ENCODE measurements around the gene ERFE. TPM values are rescaled to one million over a fixed set of nuclear protein-coding genes. Genes with fewer than 3 reads are reported as not detected.

ERFE gene
- total RNA-seq, 1 donor from 2014 or later = not detected

DNA sequence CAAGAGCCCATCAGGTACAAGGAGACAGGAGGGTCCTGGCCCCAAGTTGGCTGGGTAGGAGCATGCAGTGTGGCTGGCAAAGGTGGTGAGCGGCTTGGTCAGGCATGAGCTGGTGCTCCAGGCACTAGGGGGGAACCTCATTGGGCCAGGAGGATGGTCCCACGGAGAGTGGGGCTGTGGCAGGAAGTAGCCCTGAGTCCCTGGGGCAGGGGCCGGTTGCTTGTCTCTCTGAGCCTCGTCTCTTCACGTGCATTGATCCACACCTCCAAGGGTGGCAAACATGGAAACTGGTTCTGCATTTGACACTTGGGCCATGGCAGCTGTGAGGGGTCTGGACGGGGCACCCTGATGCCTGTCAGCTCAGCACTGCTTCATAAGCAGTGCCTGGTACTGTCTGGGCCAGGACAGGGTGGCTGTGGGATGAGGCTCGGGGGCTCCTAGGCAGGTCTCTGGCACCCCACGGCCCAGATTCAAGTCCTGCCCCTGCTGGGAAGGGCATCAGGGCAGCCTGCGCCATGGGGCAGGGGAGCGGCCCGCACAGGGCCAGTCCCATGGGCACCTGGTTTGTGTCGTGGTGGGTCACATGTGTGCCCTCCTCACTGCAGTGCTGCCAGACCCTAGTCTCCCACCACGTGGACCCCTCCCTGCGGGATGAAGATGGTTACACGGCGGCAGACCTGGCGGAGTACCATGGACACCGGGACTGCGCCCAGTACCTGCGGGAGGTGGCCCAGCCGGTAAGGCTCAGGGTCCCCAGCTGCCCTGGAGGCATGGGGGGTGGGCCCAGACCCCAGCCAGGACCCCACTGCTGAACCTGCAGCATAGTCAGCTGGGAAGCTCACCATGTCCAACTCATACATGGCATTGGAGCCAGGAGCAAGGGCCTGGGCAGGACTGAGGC, 42.2 kb upstream of the ERFE start:
- no peaks in the 10 kb centered on the region for H3K9me3 ChIP-seq
- peaks cover 32% of the 10 kb centered on the region for H3K27me3 ChIP-seq (ENCODE audit: low read depth)
- no peak overlapping the region for H3K27ac ChIP-seq
- ATAC-seq (peak in 1 of 2 donors; percentile 9), DNase-seq (peak; percentile 33)
- H3K4me3 ChIP-seq = no peak overlapping the region
- H3K36me3 ChIP-seq = no peaks in the 10 kb centered on the region
- TF ChIP-seq, protein P1, sequence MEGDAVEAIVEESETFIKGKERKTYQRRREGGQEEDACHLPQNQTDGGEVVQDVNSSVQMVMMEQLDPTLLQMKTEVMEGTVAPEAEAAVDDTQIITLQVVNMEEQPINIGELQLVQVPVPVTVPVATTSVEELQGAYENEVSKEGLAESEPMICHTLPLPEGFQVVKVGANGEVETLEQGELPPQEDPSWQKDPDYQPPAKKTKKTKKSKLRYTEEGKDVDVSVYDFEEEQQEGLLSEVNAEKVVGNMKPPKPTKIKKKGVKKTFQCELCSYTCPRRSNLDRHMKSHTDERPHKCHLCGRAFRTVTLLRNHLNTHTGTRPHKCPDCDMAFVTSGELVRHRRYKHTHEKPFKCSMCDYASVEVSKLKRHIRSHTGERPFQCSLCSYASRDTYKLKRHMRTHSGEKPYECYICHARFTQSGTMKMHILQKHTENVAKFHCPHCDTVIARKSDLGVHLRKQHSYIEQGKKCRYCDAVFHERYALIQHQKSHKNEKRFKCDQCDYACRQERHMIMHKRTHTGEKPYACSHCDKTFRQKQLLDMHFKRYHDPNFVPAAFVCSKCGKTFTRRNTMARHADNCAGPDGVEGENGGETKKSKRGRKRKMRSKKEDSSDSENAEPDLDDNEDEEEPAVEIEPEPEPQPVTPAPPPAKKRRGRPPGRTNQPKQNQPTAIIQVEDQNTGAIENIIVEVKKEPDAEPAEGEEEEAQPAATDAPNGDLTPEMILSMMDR (IDR thresholded peaks at IDR 0.05) = no peak
- no peaks in the 10 kb centered on the region for H3K4me1 ChIP-seq
- intact Hi-C loops (cut with DNase I) = no loop called here

GRCh38 chr2:238117199-238118154, 41.3 kb upstream of the ERFE start:
- peak in 1 of 2 donors; percentile 6 for ATAC-seq
- TF ChIP-seq, protein P1 (IDR thresholded peaks at IDR 0.05) = no peak

GRCh38 chr2:238119756-238120462, 38.9 kb upstream of the ERFE start:
- Histone ChIP-seq H3K36me3 (no peaks in the 10 kb centered on the region), H3K9me3 (no peaks in the 10 kb centered on the region), H3K27me3 (ENCODE audit: low read depth) (peaks cover 32% of the 10 kb centered on the region), H3K27ac (no peak overlapping the region), H3K4me3 (no peak overlapping the region), H3K4me1 (no peaks in the 10 kb centered on the region)
- TF ChIP-seq, protein P1 (IDR thresholded peaks at IDR 0.05) = no peak
- peak; percentile 24 for DNase-seq
- ATAC-seq = no peak
- intact Hi-C loops (cut with DNase I) = no loop called here

More at GRCh38 chr2:238117199-238118154, 41.3 kb upstream of the ERFE start:
- H3K9me3 ChIP-seq = no peaks in the 10 kb centered on the region
- no peak overlapping the region for H3K4me3 ChIP-seq
- no peaks in the 10 kb centered on the region for H3K36me3 ChIP-seq
- no peak overlapping the region for H3K27ac ChIP-seq
- intact Hi-C loops (cut with DNase I) = no loop called here
- peaks cover 32% of the 10 kb centered on the region for H3K27me3 ChIP-seq (ENCODE audit: low read depth)
- no peak for DNase-seq
- H3K4me1 ChIP-seq = no peaks in the 10 kb centered on the region

GRCh38 chr2:238120463-238121298, 38.1 kb upstream of the ERFE start:
- H3K27ac ChIP-seq = no peak overlapping the region
- intact Hi-C loops (cut with DNase I) = no loop called here
- no peak overlapping the region for H3K4me3 ChIP-seq
- H3K9me3 ChIP-seq = no peaks in the 10 kb centered on the region
- H3K27me3 ChIP-seq (ENCODE audit: low read depth) = peaks cover 25% of the 10 kb centered on the region
- no peaks in the 10 kb centered on the region for H3K36me3 ChIP-seq
- DNase-seq (peak; percentile 39), ATAC-seq (no peak)
- no peaks in the 10 kb centered on the region for H3K4me1 ChIP-seq
- TF ChIP-seq, protein P1 (IDR thresholded peaks at IDR 0.05) = no peak

All from lower lobe of right lung (tissue), 2 donors.